ENCODE results near the gene ABHD14A. TPM values are rescaled to one million over a fixed set of nuclear protein-coding genes. Genes with fewer than 3 reads are reported as not detected.

The ABHD14A gene
- total RNA-seq, 1 donor from 2014 or later, result 11.8 TPM

GRCh38 chr3:52006017-52006819 is 31.4 kb downstream of the ABHD14A start:
- H3K36me3 ChIP-seq (ENCODE audit: insufficient read depth, low read length), result no peaks in the 10 kb centered on the region
- FAIRE-seq, result no peak
- H3K9me3 ChIP-seq (ENCODE audit: insufficient read depth, low read depth, low read length), result no peaks in the 10 kb centered on the region
- H3K4me2 ChIP-seq (ENCODE audit: low read length), result peak overlapping the region; percentile 73
- Mint-ChIP-seq H3K4me3 (ENCODE audit: unreplicated experiment) (no peak overlapping the region), H3K4me1 (ENCODE audit: low read depth, unreplicated experiment) (peaks cover 14% of the 10 kb centered on the region), H3K36me3 (ENCODE audit: low read depth, unreplicated experiment) (no peaks in the 10 kb centered on the region), H3K9me3 (ENCODE audit: unreplicated experiment) (no peaks in the 10 kb centered on the region), H3K27me3 (ENCODE audit: low read depth, unreplicated experiment) (peaks cover 12% of the 10 kb centered on the region), H3K27ac (ENCODE audit: unreplicated experiment) (no peak overlapping the region)
- no peak overlapping the region for H3K9ac ChIP-seq (ENCODE audit: low read length)
- H3K27ac ChIP-seq (ENCODE audit: low read depth, low read length), result no peak overlapping the region
- no peaks in the 10 kb centered on the region for H4K20me1 ChIP-seq (ENCODE audit: insufficient read depth, low read length)
- H3K79me2 ChIP-seq (ENCODE audit: insufficient read depth, low read length), result no peaks in the 10 kb centered on the region
- TF ChIP-seq, protein P1, sequence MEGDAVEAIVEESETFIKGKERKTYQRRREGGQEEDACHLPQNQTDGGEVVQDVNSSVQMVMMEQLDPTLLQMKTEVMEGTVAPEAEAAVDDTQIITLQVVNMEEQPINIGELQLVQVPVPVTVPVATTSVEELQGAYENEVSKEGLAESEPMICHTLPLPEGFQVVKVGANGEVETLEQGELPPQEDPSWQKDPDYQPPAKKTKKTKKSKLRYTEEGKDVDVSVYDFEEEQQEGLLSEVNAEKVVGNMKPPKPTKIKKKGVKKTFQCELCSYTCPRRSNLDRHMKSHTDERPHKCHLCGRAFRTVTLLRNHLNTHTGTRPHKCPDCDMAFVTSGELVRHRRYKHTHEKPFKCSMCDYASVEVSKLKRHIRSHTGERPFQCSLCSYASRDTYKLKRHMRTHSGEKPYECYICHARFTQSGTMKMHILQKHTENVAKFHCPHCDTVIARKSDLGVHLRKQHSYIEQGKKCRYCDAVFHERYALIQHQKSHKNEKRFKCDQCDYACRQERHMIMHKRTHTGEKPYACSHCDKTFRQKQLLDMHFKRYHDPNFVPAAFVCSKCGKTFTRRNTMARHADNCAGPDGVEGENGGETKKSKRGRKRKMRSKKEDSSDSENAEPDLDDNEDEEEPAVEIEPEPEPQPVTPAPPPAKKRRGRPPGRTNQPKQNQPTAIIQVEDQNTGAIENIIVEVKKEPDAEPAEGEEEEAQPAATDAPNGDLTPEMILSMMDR (IDR thresholded peaks at IDR 0.05; ENCODE audit: insufficient read depth, low read depth, low read length), result no peak
- TF ChIP-seq EZH2 (IDR thresholded peaks at IDR 0.05; ENCODE audit: insufficient read depth, low read length), result no peak
- no peaks in the 10 kb centered on the region for H3K27me3 ChIP-seq (ENCODE audit: insufficient read depth, low read length)
- peaks cover 16% of the 10 kb centered on the region for H3K4me1 ChIP-seq (ENCODE audit: insufficient read depth, low read length)
- no peak for DNase-seq (ENCODE audit: low read depth)
- H3K4me3 ChIP-seq (ENCODE audit: insufficient read depth, low read depth, low read length), result no peak overlapping the region
- H2AFZ ChIP-seq (ENCODE audit: low read depth, low read length), result peak overlapping the region; percentile 15

DNA sequence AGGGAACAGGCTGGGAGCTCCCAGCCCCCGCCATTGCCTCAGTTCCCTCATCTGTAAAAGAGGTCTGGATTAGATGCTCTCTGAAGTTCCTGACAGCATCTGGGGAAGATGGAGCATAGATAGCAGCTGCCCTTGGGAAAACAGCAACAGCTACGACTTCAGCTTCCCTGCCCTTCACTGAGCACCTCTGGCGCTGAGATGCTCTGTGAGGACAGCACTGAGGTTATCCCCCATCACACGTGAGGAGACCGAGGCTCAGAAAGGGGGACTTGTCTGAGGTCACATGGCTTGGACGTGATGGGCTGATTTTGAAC is 31.9 kb downstream of the ABHD14A start:
- H4K20me1 ChIP-seq (ENCODE audit: insufficient read depth, low read length), result no peaks in the 10 kb centered on the region
- no peak overlapping the region for H2AFZ ChIP-seq (ENCODE audit: low read depth, low read length)
- Mint-ChIP-seq H3K36me3 (ENCODE audit: low read depth, unreplicated experiment) (no peaks in the 10 kb centered on the region), H3K4me1 (ENCODE audit: low read depth, unreplicated experiment) (peaks cover 14% of the 10 kb centered on the region), H3K27ac (ENCODE audit: unreplicated experiment) (no peak overlapping the region), H3K9me3 (ENCODE audit: unreplicated experiment) (no peaks in the 10 kb centered on the region), H3K4me3 (ENCODE audit: unreplicated experiment) (no peak overlapping the region), H3K27me3 (ENCODE audit: low read depth, unreplicated experiment) (peaks cover 12% of the 10 kb centered on the region)
- no peak overlapping the region for H3K4me3 ChIP-seq (ENCODE audit: insufficient read depth, low read depth, low read length)
- TF ChIP-seq, protein P1 (IDR thresholded peaks at IDR 0.05; ENCODE audit: insufficient read depth, low read depth, low read length), result no peak
- TF ChIP-seq EZH2 (IDR thresholded peaks at IDR 0.05; ENCODE audit: insufficient read depth, low read length), result no peak
- no peaks in the 10 kb centered on the region for H3K36me3 ChIP-seq (ENCODE audit: insufficient read depth, low read length)
- no peak overlapping the region for H3K9ac ChIP-seq (ENCODE audit: low read length)
- FAIRE-seq (no peak), DNase-seq (ENCODE audit: low read depth) (no peak)
- no peak overlapping the region for H3K27ac ChIP-seq (ENCODE audit: low read depth, low read length)
- H3K4me1 ChIP-seq (ENCODE audit: insufficient read depth, low read length), result peaks cover 16% of the 10 kb centered on the region
- no peak overlapping the region for H3K4me2 ChIP-seq (ENCODE audit: low read length)
- no peaks in the 10 kb centered on the region for H3K27me3 ChIP-seq (ENCODE audit: insufficient read depth, low read length)
- no peaks in the 10 kb centered on the region for H3K9me3 ChIP-seq (ENCODE audit: insufficient read depth, low read depth, low read length)
- no peaks in the 10 kb centered on the region for H3K79me2 ChIP-seq (ENCODE audit: insufficient read depth, low read length)

DNA sequence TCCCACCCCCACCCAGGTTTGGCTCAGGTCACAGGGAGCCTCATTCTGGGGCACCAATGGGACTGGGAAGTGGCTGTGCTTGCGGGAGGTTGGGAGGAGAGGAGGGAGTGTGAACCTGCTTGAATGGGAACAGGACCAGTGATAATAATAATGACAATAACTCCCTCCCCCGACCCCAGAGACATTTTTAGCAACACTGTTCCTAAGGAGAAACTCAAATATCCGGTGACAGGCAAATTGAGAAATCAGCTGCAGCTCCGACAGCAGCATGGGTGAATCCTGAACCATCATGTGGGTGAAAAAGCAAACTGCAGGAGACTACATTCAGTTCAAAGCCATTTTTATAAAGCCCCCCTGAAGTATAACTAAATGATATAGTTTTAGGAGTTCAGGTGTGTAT is 32.4 kb downstream of the ABHD14A start:
- Histone ChIP-seq H3K9me3 (ENCODE audit: insufficient read depth, low read depth, low read length) (no peaks in the 10 kb centered on the region), H3K27me3 (ENCODE audit: insufficient read depth, low read length) (no peaks in the 10 kb centered on the region), H3K4me2 (ENCODE audit: low read length) (no peak overlapping the region), H3K4me3 (ENCODE audit: insufficient read depth, low read depth, low read length) (no peak overlapping the region), H4K20me1 (ENCODE audit: insufficient read depth, low read length) (no peaks in the 10 kb centered on the region), H3K4me1 (ENCODE audit: insufficient read depth, low read length) (peaks cover 16% of the 10 kb centered on the region), H3K27ac (ENCODE audit: low read depth, low read length) (no peak overlapping the region), H2AFZ (ENCODE audit: low read depth, low read length) (no peak overlapping the region), H3K36me3 (ENCODE audit: insufficient read depth, low read length) (no peaks in the 10 kb centered on the region), H3K9ac (ENCODE audit: low read length) (no peak overlapping the region), H3K79me2 (ENCODE audit: insufficient read depth, low read length) (no peaks in the 10 kb centered on the region)
- peaks cover 12% of the 10 kb centered on the region for H3K27me3 Mint-ChIP-seq (ENCODE audit: low read depth, unreplicated experiment)
- no peak overlapping the region for H3K27ac Mint-ChIP-seq (ENCODE audit: unreplicated experiment)
- no peak overlapping the region for H3K4me3 Mint-ChIP-seq (ENCODE audit: unreplicated experiment)
- no peak for TF ChIP-seq EZH2 (IDR thresholded peaks at IDR 0.05; ENCODE audit: insufficient read depth, low read length)
- TF ChIP-seq, protein P1 (IDR thresholded peaks at IDR 0.05; ENCODE audit: insufficient read depth, low read depth, low read length), result no peak
- no peaks in the 10 kb centered on the region for H3K36me3 Mint-ChIP-seq (ENCODE audit: low read depth, unreplicated experiment)
- H3K4me1 Mint-ChIP-seq (ENCODE audit: low read depth, unreplicated experiment), result peaks cover 14% of the 10 kb centered on the region
- H3K9me3 Mint-ChIP-seq (ENCODE audit: unreplicated experiment), result no peaks in the 10 kb centered on the region
- FAIRE-seq (no peak), DNase-seq (ENCODE audit: low read depth) (no peak)

Measured in astrocyte (in vitro differentiated cells and primary cell).